Stimulated activated CD8-positive, alpha-beta memory T cell treated with anti-CD3 and anti-CD28 coated beads, Interleukin-4, amount 100 ng/mL, for 1 hour (primary cell): ENCODE measurements around the gene SNPH.

Source experiments
- DNase-seq, 2 donors: peaks; one replicate each; pipeline ENCODE4 v3.0.0-alpha.2; 2020; ENCODE audit warnings: low read depth in 2 of 2, low spot score in 1 of 2

SNPH gene

DNA sequence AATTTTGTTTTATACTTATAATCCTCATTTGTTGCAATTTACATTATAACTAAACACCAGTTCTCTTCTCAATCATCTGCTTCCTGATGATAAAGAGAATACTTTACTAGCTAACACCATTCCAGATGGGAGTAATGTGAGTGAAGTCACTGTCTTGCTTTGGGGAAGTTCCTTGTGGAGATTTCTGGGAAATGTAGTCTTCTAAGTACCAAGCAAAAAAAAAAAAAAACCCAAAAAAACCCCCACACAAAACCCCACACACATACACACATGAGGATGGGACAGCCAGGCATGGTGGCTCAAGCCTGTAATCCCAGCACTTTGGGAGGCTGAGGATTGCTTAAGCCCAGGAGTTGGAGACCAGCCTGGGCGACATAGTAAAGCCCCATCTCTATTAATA is 2.2 kb upstream of the SNPH start:
- DNase-seq = no peak

DNA sequence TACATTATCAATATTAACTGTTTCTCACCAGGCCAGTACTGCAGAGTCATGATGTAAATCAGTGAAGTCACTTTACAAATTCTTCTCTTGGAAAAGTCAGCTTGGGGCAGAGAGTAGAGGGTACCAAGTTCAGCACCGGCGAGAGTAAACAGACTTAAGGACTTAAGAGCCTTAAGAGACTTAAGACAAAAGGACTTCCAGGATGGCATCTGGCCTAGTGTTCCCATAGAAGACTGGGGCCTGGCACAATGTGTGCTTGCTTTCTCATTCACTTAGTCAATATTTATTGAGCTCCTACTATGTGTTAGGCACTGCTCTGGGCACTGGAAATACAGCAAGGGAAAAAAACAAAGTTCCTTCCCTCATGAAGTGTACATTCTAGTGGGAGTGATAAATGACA is 1.4 kb upstream of the SNPH start:
- no peak for DNase-seq

DNA sequence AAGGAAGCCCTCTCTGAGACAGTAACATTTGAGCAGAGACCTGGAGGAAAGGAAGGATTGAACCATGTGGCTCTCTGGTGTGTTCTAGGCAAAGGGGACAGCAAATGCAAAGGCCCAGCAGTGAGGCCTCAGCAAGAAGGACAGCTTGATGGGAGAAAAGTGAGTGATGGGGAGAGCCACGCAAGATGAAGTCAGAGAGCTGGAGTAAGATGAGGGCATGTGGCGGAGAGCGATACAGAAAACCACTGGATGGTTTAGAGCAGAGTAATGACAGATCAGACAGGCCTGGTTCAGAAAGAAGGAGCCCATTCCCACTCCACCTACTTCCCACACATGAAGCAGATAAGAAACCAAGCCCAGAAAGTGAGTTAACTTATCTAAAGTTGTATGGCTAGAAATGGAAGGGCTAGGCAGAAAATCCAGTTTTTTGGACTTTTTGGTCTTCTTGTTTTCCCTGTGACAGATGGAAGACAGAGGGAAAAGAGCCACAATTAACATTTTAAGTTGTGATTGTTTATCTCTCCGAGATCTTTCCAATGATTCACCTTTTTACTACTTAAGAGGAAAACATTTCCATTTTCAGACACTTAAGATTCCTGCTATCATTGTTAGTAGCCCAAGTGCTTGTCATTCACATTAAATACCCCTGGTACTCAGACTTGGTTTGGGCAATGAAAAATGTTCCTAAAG is 723 bp upstream of the SNPH start:
- DNase-seq = no peak

DNA sequence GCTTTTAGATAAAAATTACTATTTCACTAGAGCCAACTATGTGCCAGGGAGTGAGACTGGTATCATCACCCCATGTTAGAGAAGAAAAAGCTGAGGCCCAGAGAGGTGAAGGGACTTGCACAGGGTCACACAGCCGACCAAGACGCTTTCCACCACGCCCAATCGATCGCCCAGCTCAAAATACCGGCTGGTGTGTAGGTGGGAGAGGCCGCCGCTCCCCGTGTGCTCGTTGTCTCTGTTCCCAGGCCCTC is 253 bp upstream of the SNPH start:
- no peak for DNase-seq

DNA sequence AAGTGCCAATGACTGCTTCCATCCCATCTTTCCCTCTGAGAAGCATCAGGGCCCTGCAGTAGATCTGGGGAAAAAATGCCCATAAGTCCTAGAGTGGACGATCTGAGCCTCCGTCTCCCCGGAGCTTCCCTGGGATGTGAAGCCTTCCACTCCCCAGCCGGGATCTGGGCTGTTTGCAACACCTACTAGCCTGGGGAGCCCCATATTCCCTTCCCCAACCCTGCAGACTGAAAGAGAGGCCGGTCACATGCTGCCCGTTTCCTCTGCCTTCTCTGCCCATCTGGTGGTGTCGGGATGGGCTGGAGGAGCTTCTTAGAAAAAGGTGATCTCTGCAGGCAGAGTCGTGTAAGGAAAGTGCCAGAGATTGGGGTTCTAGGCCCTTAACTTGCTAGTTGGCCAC is 1.1 kb downstream of the SNPH start:
- DNase-seq = no peak

DNA sequence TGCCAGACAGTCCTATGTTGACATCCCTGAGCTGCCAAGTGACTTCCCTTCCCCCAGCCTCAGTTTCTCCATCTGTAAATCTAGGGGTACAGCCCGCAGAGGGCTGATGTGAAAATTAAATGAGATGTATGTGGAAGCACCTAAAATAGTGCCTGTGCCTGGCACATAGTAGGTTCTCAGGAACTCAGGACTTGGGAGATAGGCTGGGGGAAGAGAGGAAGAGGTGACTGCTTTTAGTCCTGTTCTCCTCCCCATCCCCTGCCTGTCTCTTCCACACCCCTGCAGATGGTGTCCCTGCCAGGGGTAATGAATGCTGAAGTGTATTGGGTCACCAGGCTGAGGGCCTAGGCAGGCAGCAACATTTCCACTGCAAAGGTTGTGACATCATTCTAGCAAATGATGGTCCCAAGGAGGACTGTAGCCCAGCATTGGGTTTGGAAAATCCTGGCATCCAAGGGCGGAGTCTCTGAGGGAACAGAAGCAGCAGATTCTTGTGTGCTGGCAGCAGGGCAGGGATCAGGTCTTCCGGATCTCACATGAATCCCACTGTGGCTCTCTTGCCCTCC is 1.8 kb downstream of the SNPH start:
- DNase-seq = no peak

DNA sequence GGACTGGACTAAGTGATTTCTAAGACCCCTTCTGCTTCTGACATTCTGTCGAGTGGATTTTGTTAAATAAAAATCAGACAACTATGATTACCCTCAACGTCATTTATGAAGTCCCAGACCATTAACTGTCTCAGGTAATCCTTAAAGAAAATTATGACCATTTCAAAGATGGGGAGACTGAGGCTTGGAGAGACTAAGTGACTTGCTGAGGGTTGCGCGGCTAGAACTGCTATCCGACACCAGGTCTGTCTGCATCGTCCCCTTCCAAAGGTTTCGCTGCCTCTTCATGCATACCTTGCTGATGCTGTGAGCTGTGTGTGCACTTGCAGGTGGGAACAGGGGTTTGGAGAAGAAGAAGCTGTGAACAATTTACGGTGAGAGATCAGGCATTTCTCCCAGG is 3.1 kb downstream of the SNPH start:
- no peak for DNase-seq

DNA sequence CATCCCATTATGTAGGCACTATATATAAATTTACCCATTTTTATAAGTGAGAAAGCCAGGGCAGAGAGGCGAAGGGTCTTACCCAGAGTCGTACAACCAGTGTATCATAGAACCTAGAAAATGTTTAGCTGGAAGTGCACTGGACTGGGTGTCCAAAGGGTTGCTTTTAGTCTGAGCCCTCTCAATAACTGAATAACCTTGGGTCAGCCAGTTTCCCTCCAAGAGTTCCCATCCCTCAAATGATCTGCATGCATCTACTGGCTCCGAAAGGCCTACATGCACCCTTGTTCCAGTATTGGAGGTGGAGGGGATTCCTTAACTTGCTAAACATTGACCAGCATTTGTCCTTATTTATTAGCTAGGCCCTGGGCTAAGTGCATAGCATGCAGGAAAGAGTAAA is 3.8 kb downstream of the SNPH start:
- no peak for DNase-seq

DNA sequence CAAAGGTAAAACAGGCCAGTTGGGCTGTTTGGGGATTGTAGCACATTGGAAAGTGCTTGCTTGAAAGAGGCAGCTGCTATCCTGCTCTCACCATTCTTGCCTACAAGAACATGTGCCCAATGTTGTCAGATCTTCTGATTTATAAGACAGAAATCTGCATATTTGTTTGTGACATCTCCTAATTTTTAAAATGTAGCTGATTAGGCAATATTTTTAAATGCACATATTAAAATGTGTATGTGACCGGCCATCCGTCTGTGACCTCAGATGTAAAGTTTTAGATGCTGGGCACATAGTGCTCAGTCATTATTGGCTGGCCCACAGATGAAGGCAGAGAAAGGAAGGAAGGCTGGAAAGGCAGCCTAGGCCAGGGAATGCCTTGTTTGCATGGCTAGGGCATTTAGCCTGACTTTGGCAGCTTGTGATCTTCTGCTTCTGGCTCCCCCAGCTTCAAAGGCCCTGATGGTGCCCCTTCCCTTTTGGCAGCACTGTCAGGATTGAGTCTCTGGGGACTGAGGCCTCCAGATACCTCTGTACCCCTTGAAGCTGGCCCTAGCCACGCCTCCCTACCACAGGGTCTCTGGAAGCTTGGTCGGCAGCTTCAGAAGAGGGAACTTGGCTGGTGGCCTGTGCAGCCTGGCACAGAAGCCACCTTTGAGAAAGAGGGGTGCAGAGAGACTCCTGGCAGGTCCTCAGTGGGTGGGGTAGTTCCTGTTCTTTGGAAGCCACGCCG is 6.4 kb downstream of the SNPH start:
- DNase-seq = no peak

DNA sequence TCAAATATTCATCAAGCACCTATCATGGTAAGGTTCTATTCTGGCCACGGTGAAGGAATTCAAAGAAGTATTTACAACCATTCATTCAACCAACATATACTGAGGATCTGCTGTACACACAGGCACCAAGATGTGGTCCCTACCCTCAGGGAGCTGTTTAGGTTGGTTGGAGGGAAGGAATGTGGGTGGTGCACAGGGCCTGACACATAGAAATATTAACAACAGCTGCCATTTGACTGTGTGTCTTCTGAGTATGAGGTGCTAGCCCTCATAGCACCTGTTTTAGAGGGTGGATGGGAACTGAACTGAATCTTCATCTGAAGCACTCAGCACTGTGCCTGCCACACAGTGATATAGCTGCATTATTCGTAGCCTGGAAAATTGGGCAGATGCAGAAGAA is 7.3 kb downstream of the SNPH start:
- DNase-seq = no peak

DNA sequence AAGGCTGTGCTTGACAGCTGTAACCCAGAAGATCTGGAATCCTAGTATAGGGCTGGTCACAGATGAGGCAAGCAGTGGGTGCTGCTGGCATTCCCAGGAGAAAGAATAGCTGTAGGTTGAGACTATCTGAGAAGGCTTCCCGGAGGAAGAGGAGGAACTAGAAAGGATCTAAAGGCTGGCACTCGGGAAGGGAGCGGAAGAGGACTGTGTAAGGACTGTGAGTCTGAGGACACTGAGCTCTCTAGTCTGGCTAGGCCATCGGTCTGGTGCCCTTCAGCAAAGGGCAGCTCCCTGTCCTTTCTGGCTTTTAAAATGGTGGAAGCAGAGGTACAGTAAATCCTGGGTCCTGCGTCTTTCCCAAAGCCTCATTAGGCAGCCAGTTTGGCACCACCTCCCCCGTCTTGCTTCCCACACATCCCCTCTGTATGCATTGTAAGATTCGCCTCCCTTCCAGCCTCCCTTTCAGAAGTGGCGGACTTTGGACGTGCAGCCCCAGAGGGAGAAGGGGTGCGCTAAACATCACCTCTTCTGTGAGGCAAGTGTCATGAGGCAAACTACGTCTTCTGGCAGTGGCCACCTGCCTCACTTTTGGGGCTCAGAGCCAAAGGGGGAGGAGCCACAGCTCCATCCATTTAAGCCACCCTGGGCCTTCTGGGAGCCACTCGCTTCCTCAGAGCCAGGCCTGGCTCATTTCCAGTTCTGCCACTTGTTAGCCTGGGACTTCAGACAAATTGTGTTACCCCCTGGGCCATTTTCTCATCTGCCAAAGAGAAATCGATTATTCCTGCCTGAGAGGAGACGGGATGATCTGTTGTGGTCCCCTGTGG is 8.6 kb downstream of the SNPH start:
- DNase-seq = no peak

DNA sequence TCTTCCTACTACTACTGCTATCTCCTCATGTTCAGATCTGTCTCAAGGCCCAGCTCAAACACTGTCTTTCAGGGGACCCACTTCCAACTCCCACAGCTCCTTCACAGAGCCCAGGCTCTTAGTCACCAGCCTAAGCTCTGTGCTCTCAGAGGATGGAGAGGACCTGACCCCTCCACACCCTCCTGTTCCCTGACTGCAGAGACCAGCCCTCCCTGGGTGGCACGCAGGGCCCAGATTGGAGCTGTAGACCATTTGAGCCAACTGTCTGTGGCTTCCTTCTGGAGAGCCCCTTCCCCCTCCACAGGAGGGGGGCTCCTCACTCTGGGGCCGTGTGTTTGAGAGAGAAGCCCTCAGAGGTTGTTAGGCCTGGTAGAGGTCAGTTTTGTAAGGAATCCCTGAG is 9.8 kb downstream of the SNPH start:
- DNase-seq = no peak

DNA sequence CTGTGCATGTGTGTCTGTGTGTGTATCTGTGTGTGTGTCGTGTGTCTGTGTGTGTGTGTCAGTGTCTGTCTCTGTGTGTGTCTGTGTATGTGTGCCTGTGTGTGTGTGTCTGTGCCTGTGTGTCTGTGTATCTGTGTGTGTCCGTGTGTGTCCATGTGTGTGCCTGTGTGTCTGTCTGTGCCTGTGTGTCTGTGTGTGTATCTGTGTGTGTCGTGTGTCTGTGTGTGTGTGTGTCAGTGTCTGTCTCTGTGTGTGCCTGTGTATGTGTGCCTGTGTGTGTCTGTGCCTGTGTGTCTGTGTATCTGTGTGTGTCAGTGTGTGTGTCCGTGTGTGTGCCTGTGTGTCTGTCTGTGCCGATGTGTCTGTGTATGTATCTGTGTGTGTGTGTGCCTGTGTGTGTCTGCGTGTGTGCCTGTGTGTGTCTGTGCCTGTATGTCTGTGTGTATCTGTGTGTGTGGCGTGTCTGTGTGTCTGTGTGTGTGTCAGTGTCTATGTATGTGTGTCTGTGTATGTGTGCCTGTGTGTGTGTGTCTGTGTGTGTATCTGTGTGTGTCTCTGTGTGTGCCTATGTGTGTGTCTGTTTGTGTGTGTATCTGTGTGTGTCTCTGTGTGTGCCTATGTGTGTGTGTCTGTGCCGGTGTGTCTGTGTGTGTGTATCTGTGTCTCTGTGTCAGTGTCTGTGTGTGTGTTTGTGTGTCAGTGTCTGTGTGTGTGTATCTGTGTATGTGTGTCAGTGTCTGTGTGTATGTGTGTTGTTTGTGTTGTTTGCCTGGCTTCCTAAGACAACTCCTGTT is 11.6 kb downstream of the SNPH start:
- DNase-seq = no peak

DNA sequence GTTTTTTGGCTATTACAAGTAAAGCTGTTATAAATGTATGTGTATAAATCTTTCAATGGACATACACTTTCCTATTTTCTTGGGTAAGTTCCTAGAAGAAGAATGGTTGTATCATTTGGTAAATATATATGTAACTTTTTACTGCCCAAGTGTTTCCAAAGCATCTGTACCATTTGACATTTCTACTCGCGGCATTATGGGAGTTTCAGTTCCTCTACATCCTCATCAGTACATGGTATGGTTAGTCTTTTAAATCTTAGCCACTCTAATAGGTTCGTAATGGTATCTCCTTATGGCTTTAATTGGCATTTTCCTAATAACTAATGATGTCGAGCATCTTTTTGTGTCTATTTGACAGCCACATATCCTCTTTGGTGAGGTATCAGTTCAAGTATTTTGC is 12.9 kb downstream of the SNPH start:
- no peak for DNase-seq

DNA sequence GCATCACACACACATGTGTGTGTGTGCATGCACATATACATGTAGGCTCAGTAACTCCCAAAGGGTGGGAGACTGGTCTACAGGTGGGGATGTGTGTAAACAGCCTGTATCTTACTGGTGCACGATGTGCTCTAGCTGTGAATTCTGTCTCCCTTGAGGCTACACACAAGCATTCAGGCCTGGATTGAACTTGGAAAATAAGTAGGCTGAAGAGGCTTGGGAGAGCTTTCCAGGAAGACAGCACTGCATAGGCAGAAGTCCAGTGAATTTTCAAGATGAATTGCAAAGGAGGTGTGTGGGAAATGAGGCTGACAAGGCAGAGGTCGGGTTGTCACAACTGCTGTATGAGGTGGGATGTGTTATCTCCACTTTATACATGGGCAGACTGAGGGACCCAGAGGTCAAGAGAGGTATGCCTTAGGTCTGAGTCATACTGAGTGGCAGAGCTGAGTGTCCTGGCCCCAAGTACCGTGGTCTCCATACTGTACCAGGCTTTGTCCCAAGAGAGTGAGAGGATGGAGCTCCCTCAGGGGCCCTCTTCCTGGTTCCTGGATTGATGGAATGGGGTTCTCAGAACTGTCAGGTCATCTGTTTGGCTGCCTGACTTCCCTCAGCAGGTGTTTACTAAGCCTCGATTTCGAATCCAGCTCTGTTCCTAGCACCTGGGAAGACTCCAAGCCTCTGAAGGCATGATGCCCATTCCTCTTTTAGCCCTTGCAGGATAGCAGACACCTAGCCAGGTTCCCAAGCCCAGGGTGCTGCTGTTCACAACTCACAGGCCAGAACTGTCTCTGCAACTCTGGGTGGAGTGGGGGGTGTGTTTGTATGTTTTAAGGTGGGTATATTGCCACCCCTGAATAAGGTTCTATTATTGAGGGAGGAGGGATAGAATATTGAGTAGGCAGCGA is 14.4 kb downstream of the SNPH start:
- no peak for DNase-seq

DNA sequence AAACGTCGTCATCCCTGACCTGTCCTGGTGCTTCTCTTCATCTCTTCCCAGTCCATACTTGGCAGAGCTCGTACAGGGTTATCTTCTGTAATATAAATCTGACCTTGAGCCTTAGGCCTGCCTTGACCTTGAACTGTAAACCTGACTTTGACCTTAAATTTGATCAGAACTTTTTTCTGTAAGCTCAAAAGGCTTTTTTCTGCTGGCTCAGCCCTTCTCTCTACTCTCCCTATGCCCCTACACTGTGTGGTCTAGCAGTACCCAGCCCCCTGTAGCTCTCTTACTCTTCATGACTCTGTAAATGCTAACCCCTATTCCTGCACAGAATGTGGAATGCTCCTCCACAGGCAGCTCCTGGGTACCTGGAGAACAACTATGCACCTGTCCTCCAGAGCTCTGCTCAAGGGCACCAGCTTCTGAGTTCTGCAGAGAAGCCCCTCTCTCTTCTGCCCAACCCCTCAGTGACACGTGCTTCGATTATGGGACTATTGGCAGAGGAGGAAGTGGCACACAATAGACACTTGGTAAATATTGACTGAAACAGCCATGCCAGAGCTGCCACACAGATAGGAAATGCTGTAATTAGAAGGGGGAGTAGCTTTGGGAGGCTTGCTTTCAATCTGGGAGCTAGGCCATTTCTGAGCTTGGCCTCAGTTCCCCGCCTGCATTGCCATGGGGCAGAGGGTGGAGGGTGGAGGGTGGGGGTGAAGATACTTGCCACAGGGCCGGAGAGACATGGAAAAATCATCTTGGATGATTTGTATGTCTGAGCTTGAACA is 15.4 kb downstream of the SNPH start:
- no peak for DNase-seq

DNA sequence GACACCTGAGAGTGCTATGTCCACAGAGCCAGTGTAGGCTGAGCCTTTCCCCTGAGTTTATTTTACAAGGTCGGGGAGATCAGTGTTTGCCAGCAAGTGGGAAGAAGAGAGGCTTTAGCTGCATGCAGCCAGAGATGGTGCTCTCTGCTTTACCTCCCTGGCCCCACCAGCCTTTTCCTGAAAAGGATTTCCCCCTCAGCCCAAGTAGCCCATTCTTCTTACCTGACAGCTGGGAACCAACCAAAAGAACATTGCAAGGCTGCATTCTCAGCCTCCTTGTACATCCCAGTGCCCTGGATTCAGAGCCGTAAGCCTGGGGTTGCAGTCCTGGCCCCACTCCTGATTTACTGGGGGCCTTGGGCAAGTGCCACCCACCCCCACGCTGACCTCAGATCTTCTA is 16.9 kb downstream of the SNPH start:
- no peak for DNase-seq

DNA sequence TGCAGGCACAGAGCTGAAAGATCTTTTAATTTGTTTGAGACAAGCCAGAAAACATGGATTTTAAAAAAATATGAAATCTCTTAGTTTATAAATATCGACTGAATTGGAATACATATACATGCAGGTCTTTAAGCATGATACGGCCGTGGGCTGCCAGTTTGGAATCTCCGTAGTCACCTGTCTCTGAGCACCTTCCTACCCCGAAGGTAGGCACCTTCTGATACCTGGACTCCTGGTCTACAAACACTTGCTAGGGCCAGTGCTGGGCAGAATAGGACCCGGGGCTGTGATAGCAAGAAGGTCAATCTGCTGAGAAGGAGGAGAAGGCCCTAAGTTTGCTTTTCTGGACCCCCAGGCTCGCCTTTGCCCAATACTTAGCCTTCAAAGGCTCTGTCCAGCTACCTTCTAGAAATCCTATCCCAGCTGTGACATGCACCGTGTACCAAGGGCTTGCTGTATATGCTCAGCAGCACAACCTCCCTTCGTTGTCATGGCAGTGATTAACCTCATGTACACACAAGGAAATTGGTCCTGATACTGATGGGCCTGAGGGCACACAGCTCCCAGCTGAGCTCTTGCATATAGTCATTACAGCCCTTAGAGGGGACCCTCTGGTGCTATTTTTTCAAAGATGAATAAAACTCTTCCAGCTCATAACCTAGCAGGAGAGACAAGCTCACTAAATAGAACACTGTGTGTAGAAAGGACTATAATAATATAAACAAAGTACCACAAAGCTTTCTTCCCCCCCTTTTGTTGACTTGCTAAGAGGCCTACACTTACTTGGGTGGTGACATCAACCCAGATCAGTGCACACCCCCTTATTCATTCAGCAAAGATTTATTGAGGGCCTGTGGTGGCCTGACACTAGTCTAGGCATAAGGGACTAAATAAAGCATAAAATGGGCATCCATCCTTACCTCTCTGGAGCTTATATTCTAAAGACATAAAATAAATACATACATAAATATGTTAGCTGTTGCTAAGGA is 17.7 kb downstream of the SNPH start:
- no peak for DNase-seq
